Fibroblast of skin of left quadriceps (primary cell): ENCODE data around the gene KRTAP6-2.

Experiments
- DNase-seq, 2 experiments: peaks; one replicate each; pipeline ENCODE4 v3.0.0-alpha.2; 2013; ENCODE audit warnings: low read depth in 2 of 2

KRTAP6-2 gene

GRCh38 chr21:30567617-30568016 lies 31.1 kb downstream of the KRTAP6-2 start:
- no peak for DNase-seq

DNA sequence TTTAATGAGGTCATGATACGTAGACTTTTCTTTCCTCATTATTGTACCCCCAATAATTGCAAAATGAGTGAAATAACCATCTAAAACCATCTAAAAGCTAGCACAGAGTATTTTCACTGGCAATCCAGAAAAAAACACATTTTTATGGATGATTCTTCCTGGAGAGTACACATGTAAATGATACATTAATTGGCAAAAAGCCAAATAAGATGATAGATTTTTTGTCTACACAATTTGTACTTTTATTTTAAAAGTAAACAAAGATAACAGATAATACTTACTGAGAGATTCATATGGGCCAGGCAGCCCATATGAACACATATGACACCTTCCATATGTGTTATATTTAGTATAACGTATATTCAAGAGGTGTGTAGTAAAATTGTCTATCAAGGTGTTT lies 35.1 kb downstream of the KRTAP6-2 start:
- no peak for DNase-seq

DNA sequence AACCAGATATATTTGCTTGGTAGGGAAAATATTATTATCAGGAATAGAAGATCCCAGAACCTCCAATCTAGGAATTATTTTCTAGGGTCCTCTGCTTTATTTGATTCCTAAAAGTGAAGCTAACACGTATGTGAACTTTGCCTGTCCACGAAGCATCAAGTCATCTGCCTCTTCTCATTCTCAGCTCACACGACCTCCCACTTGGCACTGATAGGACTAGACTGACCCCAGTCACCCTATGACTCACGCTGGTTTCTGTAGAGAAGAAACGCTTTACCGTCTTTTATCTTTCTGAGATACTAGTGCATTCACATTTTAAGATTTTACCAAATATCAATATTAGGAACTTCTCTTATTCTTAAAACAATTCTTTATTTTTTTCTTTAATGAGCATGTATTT lies 35.6 kb downstream of the KRTAP6-2 start:
- no peak for DNase-seq

DNA sequence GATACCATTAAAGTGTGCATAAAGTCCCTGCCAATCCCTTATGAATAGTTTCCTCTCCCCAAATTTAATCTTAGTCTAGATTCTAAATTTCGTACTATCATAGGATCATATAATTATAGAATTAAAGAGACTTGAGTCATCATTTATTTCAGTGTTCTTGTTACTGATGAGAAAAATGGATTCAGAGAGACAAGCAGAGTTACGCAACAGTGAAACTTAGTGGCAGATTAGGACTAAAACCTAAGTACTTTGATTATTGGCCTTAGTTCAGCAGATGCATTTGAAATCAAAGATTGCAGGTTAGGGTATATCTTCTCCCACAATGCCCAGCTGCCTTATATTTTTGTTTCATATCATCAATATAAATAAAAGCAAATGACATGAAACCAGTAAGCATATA lies 36.7 kb downstream of the KRTAP6-2 start:
- DNase-seq, result no peak

DNA sequence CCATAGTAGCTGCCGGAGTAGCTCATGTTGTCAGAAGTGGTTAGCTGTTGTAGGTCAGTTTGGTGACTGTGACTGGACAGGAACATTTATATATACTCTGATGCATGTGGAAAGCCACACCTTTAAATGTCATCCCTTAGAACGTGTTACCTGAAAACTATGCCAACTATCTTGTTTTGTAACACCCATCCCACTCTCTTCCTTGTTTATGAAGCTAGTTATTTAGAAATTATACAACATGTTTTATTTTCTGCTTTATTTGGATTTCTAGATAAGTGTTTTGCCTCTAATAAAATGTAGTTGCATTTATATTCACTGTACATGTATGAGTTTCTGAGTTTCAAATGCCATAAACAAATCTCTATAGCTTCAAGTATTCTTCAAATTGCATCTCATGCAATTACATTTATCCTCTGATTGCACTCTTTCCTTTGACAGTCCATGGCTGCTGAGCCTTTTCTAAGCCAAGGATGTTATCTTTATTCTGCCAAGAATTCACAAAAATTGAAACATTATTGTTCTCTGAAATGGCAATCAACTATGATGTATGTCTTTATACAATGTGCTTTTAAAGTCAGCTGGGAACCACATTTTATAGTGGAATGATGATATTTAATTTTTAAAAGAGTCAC lies 37.3 kb downstream of the KRTAP6-2 start, which contains the start of gene KRTAP19-7:
Gene KRTAP19-7 (minus strand): TSS at position 51 of the 632 bp plus-strand sequence. CDS start 25 bp downstream, at position 26.
- no peak for DNase-seq

DNA sequence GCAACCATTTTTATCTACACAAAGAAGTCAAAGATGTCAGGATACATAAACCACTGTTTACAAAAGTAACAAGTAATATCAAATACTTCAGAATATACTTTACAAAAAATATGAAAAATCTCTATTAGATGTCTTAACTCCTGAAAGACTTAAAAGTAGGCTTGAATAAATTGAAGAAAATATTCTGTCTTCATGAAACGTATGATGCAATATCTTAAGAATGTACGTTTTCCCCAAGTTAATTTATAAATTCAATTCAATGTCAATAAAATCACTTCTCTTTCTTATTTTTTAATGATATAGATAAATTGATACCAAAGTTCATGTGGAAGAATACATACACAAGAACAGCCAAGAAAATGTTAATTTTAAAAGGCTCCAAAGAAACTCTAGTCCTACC lies 43.6 kb downstream of the KRTAP6-2 start:
- no peak for DNase-seq

GRCh38 chr21:30552782-30553181 lies 45.9 kb downstream of the KRTAP6-2 start:
- DNase-seq, result no peak
